ENCODE results near the gene AKR1C8.

Gene AKR1C8

DNA sequence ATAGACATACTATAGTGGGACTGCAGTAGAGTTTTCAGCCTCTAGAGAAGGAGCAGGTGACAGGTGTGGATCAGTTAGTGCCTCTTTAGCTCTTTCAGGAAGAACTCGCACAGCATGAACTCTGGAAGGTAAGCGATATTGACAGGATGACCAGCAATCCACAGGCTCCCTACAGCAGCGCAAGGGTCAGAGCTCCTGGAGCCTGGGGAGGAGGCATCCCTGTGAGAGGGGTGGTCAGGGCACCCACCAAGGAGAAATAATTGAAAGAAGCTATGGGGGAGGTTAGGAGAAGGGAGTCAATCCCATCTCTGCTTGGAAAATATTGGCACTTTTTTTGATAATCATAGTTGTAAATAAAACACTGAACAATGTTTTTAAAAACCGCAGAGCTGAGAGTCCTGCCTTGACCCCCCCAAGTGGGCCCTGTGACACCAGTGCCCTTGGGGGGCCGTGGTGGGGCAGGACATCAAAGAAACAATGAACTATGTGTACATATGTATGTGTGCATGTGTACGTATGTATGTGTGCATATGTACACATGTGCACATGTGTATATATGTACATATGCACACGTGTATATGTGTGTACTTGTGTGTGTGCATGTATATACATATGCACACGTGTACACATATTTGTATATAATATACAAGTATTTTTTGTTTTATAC is 77.0 kb downstream of the AKR1C8 start:
- no peak for DNase-seq

DNA sequence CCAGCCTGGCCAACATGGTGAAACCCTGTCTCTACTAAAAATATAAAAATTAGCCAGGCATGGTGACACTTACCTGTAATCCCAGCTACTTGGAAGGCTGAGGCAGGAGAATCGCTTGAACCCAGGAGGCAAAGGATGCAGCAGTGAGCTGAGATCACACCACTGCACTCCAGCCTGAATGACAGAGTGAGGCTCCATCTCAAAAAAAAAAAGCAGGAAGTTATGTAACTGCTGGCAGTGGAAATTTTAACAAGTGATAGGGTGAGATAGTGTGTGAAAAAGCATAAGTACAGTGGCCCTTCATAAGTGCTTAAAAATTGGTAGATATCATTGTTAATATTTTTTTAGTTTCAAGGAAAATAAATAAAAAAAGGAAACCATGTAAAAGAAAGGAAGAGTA is 78.4 kb downstream of the AKR1C8 start:
- no peak for DNase-seq

DNA sequence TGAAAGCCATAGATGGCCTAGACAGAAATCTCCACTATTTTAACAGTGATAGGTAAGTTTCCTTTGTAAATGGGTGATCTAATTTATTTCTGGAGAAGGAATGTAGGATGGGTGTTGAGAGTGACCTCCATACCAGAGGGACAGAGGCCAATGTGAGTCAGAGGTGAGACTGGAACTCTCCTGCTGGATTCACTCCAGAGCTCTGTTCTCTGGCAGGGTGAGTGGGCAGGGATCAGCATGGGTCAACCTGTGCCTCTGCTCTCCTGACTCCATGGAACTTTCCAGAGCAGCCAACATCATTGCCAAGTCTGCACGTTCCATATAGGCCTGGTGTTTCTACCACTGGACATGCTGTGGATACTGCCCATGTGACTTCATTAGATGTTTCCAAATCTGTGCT is 79.3 kb downstream of the AKR1C8 start:
- no peak for DNase-seq
